Effector CD4-positive, alpha-beta T cell (primary cell): ENCODE results near the gene ZNF22.
A peak's percentile ranks its signal among the peaks of the same experiment; 100 is the strongest.

Experiments used
- DNase-seq: peaks from one replicate; pipeline ENCODE4 v3.0.0-alpha.2; 2020
- total RNA-seq: gene quantifications from one replicate; lab custom pipeline; 2026; lab: John Stamatoyannopoulos, UW

The ZNF22 gene
- total RNA-seq, result 13.9 reads per million, percentile 39 among the genes with 10 or more reads in this experiment

DNA sequence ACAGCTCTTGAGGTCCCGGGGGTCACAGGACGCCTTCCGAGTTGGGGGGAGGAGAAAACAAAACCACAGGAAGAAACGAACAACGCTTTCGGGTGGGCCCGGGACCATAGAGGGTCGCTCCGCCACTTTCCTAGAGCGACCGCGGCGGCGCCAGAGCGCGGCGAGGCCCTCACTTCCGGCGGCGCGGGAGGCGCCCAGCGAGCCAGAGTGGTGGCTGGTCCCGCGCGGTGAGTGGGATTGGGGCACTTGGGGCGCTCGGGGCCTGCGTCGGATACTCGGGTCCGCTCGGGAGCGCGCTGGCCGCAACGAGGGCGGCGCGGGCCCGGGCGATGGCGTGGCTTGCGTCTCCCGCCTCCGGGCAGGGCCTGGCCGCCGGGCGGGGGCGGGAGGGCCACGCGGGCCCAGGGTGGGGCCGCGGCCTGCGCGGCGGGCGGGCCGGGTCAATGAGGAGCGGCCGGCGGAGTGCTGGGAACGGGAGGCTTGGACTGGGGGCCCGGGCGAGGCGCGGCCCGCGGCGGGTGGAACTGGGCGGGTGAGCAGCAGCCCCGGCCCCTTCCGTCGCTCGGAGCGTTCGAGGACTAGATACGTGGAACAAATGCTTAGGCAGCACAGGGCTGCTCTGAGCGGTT lies at the start of gene ZNF22:
TSS of gene ZNF22 (plus strand) at position 172 of the 629 bp plus-strand sequence. CDS start 2,446 bp downstream, outside the sequence.
- peak; percentile 45 for DNase-seq

DNA sequence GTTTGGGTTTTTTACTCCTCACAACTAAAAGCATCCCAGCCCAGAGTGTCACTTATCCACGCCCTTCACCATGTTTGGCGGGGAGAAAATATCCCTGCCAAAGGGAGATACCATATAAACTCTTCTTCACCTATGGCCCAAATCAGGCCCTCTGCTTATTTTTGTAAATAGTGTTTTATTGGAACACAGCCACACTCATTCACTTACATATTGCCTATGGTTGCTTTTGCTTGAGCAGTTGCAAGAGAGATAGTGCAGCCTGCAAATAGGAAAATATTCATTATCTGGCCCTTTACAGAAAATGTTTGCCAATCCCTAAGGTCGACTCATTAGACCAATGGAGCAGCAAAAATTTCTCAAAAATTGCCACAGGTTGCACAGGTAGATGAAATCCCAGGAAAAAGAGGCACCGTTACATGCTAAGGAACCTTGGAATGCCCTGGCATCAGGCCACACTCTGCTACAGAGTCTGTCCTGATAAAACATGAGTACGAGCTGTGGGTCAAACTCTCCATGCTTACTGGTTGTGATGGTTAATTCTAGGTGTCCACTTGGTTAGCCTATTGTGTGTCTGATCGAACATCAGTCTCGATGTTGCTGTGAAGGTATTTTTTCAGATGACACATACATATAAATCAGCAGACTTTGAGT lies 49.0 kb upstream of the ZNF22 start:
- DNase-seq, result no peak

DNA sequence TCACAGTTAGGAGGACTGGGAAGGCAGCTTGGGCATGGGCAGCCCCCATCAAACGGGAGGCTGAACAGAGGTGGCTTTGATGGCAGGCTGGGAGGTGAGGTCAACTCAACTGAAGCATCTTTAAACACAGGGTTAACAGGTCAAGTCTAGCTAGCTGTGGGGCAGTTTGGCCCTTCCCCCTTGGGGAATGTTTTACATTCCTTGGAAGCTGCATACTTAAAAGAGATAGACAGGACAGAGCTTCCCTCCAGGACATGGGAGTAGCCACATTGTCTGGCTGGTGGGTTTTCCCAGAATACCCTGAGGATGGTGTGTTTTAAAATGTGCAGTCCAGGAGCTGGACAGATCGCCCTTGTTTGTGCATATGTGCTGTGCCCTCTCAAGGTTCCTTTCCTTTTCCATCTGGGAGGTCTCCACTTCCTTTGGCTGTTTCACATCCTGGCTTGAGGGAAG lies 47.9 kb upstream of the ZNF22 start:
- DNase-seq, result no peak

DNA sequence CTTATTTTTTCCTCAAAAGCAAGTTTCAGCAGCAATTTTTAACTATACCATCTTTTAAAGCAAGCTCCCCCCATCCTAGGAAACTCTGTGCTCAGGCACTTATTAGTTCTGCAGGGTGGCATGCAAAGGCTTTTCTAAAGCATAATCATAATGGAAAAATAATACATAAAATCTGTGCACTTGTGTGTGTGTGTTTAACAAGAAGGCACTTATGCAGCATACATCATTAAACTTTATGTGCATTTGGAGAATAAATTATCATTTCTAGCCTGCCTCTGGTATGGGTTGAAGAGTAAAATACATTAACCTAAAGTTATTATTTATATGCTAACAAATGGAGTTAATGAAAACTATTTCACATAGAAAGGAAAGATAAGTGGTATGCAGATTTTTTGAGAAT lies 46.7 kb upstream of the ZNF22 start:
- no peak for DNase-seq

GRCh38 chr10:44954962-44955361 lies 45.8 kb upstream of the ZNF22 start:
- DNase-seq, result no peak

DNA sequence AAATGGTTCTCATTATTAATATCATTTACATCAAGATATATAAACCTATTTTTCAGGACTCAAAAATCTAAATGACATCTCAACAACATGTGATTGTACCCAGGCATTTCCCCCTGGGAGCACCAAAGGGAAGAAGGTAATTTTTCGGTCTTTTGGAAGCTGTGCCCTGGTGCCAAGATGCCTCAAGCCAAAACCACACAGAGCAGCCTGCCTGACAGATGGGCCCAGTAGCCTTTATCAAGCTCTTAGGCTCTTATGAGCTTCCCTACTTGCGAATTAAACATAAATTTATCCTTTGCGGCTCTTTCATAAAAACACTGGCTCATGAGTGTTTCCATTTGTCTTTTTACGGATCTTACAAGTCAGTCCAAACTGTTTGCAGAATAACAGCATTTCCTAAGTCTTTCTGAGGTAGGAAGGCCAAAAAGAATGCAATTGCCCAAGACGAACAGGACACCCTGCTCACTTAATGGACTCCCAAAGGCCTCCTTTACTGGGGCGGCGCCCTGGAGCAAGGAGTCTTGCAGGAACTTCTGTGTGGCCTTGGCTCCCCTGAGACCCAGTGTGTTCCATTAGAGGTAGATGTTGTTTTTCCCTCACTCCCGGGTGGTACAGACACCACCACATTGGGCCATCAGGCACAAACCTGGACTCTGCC lies 45.2 kb upstream of the ZNF22 start:
- DNase-seq, result no peak

GRCh38 chr10:44956226-44956625 lies 44.5 kb upstream of the ZNF22 start:
- no peak for DNase-seq

GRCh38 chr10:44956717-44957706 lies 43.7 kb upstream of the ZNF22 start:
- no peak for DNase-seq

GRCh38 chr10:44958196-44958897 lies 42.4 kb upstream of the ZNF22 start:
- no peak for DNase-seq

GRCh38 chr10:44958898-44959246 lies 41.9 kb upstream of the ZNF22 start:
- DNase-seq, result no peak

- peak; percentile 84 for DNase-seq
Measured at GRCh38 chr10:44959247-44960087, 41.3 kb upstream of the ZNF22 start, which contains the start of gene RASSF4. Gene RASSF4, plus strand, starts transcription at chr10:44959802. Its CDS starts 10,401 bp downstream, at chr10:44970203.

- no peak for DNase-seq
Measured at GRCh38 chr10:44960088-44960460, 40.6 kb upstream of the ZNF22 start.

GRCh38 chr10:44960482-44961229 lies 40.1 kb upstream of the ZNF22 start:
- no peak for DNase-seq

- DNase-seq, result no peak
Measured at GRCh38 chr10:44961230-44961571, 39.5 kb upstream of the ZNF22 start.

- no peak for DNase-seq
Measured at GRCh38 chr10:44961931-44962750, 38.6 kb upstream of the ZNF22 start.

DNA sequence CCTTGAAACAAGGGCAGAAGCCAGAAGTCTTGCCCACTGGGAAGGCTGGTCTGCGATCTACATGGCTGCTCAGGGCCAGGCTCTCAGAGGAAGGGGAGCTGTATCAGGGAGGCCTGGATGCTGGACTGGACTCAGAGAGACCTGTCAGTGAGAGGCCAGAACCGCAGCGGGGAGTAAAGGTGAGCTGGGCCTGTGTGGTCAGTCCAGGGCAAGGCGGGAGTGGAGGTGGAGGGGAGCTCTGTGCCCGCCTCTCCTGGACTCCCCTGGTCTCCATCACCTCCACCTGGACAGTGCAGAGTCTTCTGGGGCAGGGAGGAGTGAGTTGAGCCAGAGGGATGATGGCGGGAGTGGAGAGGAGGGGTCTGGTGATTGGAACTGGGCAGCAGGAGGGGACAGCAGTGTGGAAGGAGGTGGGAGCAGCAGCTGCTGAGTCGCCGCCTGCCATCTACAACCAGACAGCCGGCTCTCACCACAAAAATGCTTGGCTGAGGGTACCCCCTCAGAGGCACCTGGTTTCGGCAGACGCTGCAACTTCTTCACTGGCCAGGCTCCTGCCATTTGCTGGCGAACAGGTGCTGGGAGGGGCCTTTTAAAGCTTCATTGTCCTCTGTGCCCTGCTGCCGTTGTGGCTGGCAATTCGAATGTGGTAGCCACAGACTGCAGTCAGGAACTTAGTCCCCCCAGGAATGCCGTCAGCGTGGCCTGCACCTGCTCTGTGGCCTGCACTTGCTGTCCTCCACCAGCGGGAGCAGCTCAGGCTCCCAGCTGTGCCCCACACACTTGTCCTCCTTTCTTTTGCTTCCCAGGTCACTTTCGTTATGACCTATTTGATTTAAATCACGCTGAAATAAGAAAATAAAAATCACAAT lies 37.6 kb upstream of the ZNF22 start:
- DNase-seq, result no peak

- DNase-seq, result no peak
Measured at GRCh38 chr10:44963772-44964633, 36.7 kb upstream of the ZNF22 start.
